Body of pancreas (tissue), 4 donors: ENCODE data around the gene TMEM184A. TPM values are rescaled to one million over a fixed set of nuclear protein-coding genes. Genes with fewer than 3 reads are reported as not detected.

Source experiments
- ATAC-seq: fragments of 150-250 bp; one replicate; pipeline ENCODE4 v1.9.1; 2016
- DNase-seq, 4 donors: peaks; one replicate each; pipeline ENCODE4 v3.0.0-alpha.2; 2019
- H3K27ac ChIP-seq, 4 donors: fragments of 200-600 bp; sonication (generic); 1 replicate in 3 of 4; 2 replicates in 1 of 4; pipeline versions ENCODE4 v1.5.1 to v1.6.1; 2016 to 2019; ENCODE audit warnings: mild to moderate bottlenecking in 1 of 4, mixed read lengths in 1 of 4, moderate library complexity in 1 of 4
- H3K27me3 ChIP-seq, 2 donors: fragments of 200-600 bp; sonication (generic); one replicate each; pipeline ENCODE4 v1.6.0; 2016; ENCODE audit warnings: mild to moderate bottlenecking in 1 of 2
- H3K36me3 ChIP-seq, 2 donors: fragments of 200-600 bp; sonication (generic); replicated peaks in 1 of 2; 2 replicates each; pipeline ENCODE4 v1.5.1; 2016; ENCODE audit warnings: low read depth in 2 of 2; ENCODE audit not compliant: insufficient read depth in 1 of 2
- H3K4me1 ChIP-seq: fragments of 200-600 bp; sonication (generic); one replicate; pipeline ENCODE4 v1.6.0; 2016
- H3K4me3 ChIP-seq, 2 donors: fragments of 200-600 bp; sonication (generic); 1 replicate in 1 of 2; 2 replicates in 1 of 2; pipeline ENCODE4 v1.5.1; 2016 to 2019
- H3K9me3 ChIP-seq, 3 donors: fragments of 200-600 bp; sonication (generic); 1 replicate in 2 of 3; 2 replicates in 1 of 3; pipeline ENCODE4 v1.5.1; 2016
- POLR2A ChIP-seq, 3 donors: fragments of 450-650 bp; IDR thresholded peaks; one replicate each; pipeline ENCODE4 v1.6.1; 2016; ENCODE audit warnings: antibody characterized with exemption in 3 of 3, mild to moderate bottlenecking in 2 of 3
- WGBS, 2 donors: methylation state at CpG; one replicate each; pipeline ENCODE4 v1.1.5; 2017; 5-methylcytosine and 5-hydroxymethylcytosine counted together
- intact Hi-C: fragments of 100-400 bp; cut with DNase I; formaldehyde crosslinking; loops from one replicate; pipeline ENCODE4 v1.15.1; 2023
- total RNA-seq, 2 donors: library from RNA; depleted of rRNA; stranded (reverse); fragments of >200 nt; gene quantifications; one replicate each; pipeline ENCODE4 v1.1.0, GENCODE V29; 2016
- TF ChIP-seq, protein P1 (sequence below), 7 experiments: fragments of 450-650 bp in 4 of 7; fragments of 200-600 bp in 3 of 7; sonication (generic) in 3 of 7; IDR thresholded peaks; one replicate each; pipeline ENCODE4 v1.5.1; 2016 to 2019; ENCODE audit warnings: antibody characterized with exemption in 7 of 7

The TMEM184A gene
- total RNA-seq, 2 donors from 2014 or later = 21.0 to 65.3 TPM

- WGBS, 2 donors = 85 to 88% methylated on average over 7 to 31 of the region's 35 CpGs
- no peak for DNase-seq
These were observed 8.1 kb downstream of the TMEM184A start for GRCh38 chr7:1547777-1548437.

DNA sequence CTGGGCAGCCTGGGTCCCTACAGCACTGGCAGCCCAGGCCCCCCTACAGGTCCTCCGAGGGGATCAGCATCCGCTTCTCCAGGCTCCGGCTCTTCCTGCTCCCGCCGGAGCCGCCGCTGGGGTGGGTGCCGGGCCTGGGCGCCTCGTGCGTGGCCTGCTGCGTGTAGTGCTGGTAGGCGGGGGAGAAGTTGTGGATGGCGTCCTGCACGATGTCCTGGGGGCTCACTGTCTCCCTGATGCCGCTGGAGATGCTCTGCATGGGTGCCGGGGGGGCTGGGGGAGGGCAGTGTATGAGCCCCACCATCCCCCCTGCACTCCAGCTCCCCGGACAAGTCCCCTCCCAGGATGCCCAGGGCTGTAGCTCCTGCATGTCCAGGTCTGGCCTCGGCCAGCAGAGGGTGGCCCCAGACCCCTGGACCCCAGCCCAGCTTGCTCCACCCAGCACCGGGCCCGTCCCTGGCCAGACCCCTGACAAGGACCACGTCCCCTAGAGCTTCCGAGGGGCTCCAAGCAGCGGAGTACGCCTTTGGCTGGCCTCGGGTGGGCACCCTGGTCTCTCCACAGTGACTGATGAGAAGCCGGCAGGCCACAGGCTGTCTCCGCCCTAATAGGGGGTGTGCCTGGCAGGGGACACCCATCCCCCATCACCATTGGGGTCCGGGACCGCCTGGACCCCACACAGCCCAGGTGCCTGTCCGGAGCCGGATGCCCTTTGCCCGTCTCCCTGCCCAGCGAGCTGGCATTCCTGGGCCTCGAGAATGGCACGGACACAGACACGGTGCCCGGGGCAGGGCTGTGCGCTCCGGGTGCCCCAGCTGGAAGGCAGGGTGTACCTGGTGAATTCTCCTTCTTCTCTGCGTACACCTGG lies 8.9 kb downstream of the TMEM184A start:
- H3K4me3 ChIP-seq = no peak overlapping the region
- no peak for ATAC-seq
- DNase-seq = no peak
- TF ChIP-seq, protein P1, sequence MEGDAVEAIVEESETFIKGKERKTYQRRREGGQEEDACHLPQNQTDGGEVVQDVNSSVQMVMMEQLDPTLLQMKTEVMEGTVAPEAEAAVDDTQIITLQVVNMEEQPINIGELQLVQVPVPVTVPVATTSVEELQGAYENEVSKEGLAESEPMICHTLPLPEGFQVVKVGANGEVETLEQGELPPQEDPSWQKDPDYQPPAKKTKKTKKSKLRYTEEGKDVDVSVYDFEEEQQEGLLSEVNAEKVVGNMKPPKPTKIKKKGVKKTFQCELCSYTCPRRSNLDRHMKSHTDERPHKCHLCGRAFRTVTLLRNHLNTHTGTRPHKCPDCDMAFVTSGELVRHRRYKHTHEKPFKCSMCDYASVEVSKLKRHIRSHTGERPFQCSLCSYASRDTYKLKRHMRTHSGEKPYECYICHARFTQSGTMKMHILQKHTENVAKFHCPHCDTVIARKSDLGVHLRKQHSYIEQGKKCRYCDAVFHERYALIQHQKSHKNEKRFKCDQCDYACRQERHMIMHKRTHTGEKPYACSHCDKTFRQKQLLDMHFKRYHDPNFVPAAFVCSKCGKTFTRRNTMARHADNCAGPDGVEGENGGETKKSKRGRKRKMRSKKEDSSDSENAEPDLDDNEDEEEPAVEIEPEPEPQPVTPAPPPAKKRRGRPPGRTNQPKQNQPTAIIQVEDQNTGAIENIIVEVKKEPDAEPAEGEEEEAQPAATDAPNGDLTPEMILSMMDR (IDR thresholded peaks at IDR 0.05) = no peak
- no peak for TF ChIP-seq POLR2A (IDR thresholded peaks at IDR 0.05)
- intact Hi-C loops = loop anchor here (5.0 kb wide), 1 partner anchor 45 kb away; the partner anchor contains the start of gene INTS1
- H3K36me3 ChIP-seq = peaks cover 0 to 13% of the 10 kb centered on the region in 2 donors
- H3K27ac ChIP-seq = peak overlapping the region in 1 of 4 donors; percentile 69
- H3K27me3 ChIP-seq = no peaks in the 10 kb centered on the region
- H3K9me3 ChIP-seq = no peaks in the 10 kb centered on the region
- 86 to 93% methylated on average over 11 to 39 of the region's 41 CpGs for WGBS, 2 donors
- peaks cover 19% of the 10 kb centered on the region for H3K4me1 ChIP-seq

More at GRCh38 chr7:1547777-1548437, 8.1 kb downstream of the TMEM184A start:
- Histone ChIP-seq H3K36me3 (peaks cover 0 to 13% of the 10 kb centered on the region in 2 donors), H3K27me3 (no peaks in the 10 kb centered on the region), H3K27ac (no peak overlapping the region), H3K4me1 (peaks cover 19% of the 10 kb centered on the region), H3K4me3 (no peak overlapping the region), H3K9me3 (no peaks in the 10 kb centered on the region)
- TF ChIP-seq POLR2A (IDR thresholded peaks at IDR 0.05) = no peak
- TF ChIP-seq, protein P1 (IDR thresholded peaks at IDR 0.05) = no peak
- intact Hi-C loops = loop anchor here (5.0 kb wide), 1 partner anchor 46 kb away; the partner anchor contains the start of gene INTS1
- ATAC-seq = no peak

DNA sequence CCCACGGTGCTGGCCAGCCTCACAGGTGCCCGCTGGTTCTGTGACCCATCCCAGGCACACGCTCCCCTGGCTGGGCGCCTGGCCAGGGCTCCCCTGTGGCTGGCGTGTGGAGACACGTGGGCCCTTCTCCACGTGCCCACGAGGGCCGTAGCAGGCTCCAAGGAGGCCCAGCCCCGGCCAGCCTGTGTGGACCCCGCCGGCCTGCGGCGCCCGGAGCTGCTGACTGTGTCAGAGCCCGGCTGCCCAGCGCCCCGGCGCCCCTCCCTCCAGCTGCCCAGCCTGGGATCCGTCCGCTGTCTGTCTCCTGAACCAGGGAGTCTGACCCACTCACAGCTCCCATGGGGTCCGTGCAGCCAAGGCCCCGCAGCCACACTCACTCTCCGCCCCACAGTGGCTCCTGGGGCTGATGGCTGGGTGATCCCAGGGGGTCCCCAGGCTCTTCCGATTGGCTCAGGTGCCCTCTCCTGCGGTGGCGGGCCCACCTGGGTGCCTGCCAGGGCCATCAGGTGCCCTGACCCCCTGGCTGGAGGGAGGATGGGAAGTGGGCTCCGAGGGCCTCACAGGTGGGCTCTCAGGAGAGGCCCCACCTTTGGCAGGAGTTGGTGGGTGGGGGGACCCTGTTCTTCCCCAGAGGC lies 9.6 kb downstream of the TMEM184A start:
- Histone ChIP-seq H3K9me3 (no peaks in the 10 kb centered on the region), H3K4me3 (no peak overlapping the region), H3K27me3 (no peaks in the 10 kb centered on the region), H3K4me1 (peaks cover 19% of the 10 kb centered on the region), H3K27ac (peak overlapping the region; percentile 27 to 70 (median 56)), H3K36me3 (peaks cover 0 to 13% of the 10 kb centered on the region in 2 donors)
- intact Hi-C loops = loop anchor here (5.0 kb wide), 1 partner anchor 44 kb away; the partner anchor contains the start of gene INTS1
- no peak for TF ChIP-seq POLR2A (IDR thresholded peaks at IDR 0.05)
- TF ChIP-seq, protein P1 (IDR thresholded peaks at IDR 0.05) = no peak
- DNase-seq (peak in 1 of 4 donors; percentile 64), ATAC-seq (peak; percentile 33)
- 24 to 62% methylated on average over 6 to 26 of the region's 28 CpGs for WGBS, 2 donors

GRCh38 chr7:1545417-1546246 lies 10.4 kb downstream of the TMEM184A start:
- Histone ChIP-seq H3K36me3 (peaks cover 4 to 18% of the 10 kb centered on the region in 2 donors), H3K9me3 (no peaks in the 10 kb centered on the region), H3K27ac (peak overlapping the region; percentile 27 to 70 (median 56)), H3K27me3 (no peaks in the 10 kb centered on the region), H3K4me3 (no peak overlapping the region), H3K4me1 (peaks cover 19% of the 10 kb centered on the region)
- peak in 2 of 4 donors; percentile 57 to 58 for DNase-seq
- 54 to 90% methylated on average over 11 to 37 of the region's 40 CpGs for WGBS, 2 donors
- intact Hi-C loops = loop anchor here (5.0 kb wide), 1 partner anchor 43 kb away; the partner anchor contains the start of gene INTS1
- ATAC-seq = peak; percentile 33
- TF ChIP-seq, protein P1 (IDR thresholded peaks at IDR 0.05) = no peak
- TF ChIP-seq POLR2A (IDR thresholded peaks at IDR 0.05) = no peak
